Liver (tissue), 9 donors: ENCODE data around the gene PLCD1. TPM values are rescaled to one million over a fixed set of nuclear protein-coding genes. Genes with fewer than 3 reads are reported as not detected.

Source experiments
- DNase-seq: peaks from one replicate; pipeline ENCODE4 v3.0.0-alpha.2; 2017; ENCODE audit warnings: low spot score
- H3K27ac ChIP-seq, 2 donors: one replicate each; pipeline ENCODE4 v1.7.0; 2013; ENCODE audit warnings: inconsistent platforms in 2 of 2, low read length in 2 of 2, control low read depth in 1 of 2, low read depth in 1 of 2, mild to moderate bottlenecking in 1 of 2
- H3K27me3 ChIP-seq, 4 donors: one replicate each; pipeline versions ENCODE4 v1.6.1 to v1.7.0; 2013; ENCODE audit warnings: low read length in 3 of 4, inconsistent platforms in 1 of 4, mild to moderate bottlenecking in 1 of 4, moderate library complexity in 1 of 4; ENCODE audit not compliant: control insufficient read depth in 4 of 4, insufficient read depth in 4 of 4
- H3K36me3 ChIP-seq, 4 donors: one replicate each; pipeline versions ENCODE4 v1.6.1 to v1.7.0; 2013; ENCODE audit warnings: low read length in 3 of 4, mild to moderate bottlenecking in 3 of 4, low read depth in 1 of 4, moderate library complexity in 1 of 4; ENCODE audit not compliant: control insufficient read depth in 4 of 4, insufficient read depth in 3 of 4
- H3K4me1 ChIP-seq, 4 donors: one replicate each; pipeline versions ENCODE4 v1.6.1 to v1.7.0; 2013; ENCODE audit warnings: low read length in 3 of 4, mild to moderate bottlenecking in 3 of 4, moderate library complexity in 1 of 4; ENCODE audit not compliant: control insufficient read depth in 4 of 4, insufficient read depth in 4 of 4
- H3K4me3 ChIP-seq, 3 donors: one replicate each; pipeline versions ENCODE4 v1.6.1 to v1.7.0; 2013; ENCODE audit warnings: low read length in 3 of 3, control low read depth in 1 of 3, low read depth in 1 of 3, mild to moderate bottlenecking in 1 of 3
- H3K9ac ChIP-seq, 2 donors: one replicate each; pipeline ENCODE4 v1.7.0; 2013; ENCODE audit warnings: low read length in 2 of 2, mild to moderate bottlenecking in 2 of 2, moderate library complexity in 2 of 2, control low read depth in 1 of 2, low read depth in 1 of 2
- H3K9me3 ChIP-seq, 4 donors: one replicate each; pipeline versions ENCODE4 v1.6.1 to v1.7.0; 2013; ENCODE audit warnings: low read length in 3 of 4; ENCODE audit not compliant: control insufficient read depth in 4 of 4
- EGR1 ChIP-seq, 2 donors: IDR thresholded peaks; 2 replicates each; pipeline ENCODE4 v1.6.1; 2016 to 2018; ENCODE audit warnings: antibody characterized with exemption in 2 of 2, low read depth in 2 of 2
- FOXA1 ChIP-seq: IDR thresholded peaks from 2 replicates; pipeline ENCODE4 v1.6.1; 2016; ENCODE audit warnings: antibody characterized with exemption
- FOXA2 ChIP-seq: IDR thresholded peaks from 2 replicates; pipeline ENCODE4 v1.6.1; 2016; ENCODE audit warnings: antibody characterized with exemption
- GABPA ChIP-seq, 2 donors: IDR thresholded peaks in 1 of 2; conservative IDR thresholded peaks in 1 of 2; 2 replicates each; pipeline ENCODE4 v1.6.1; 2016; ENCODE audit warnings: antibody characterized with exemption in 2 of 2, mild to moderate bottlenecking in 1 of 2, moderate library complexity in 1 of 2
- HNF4A ChIP-seq, 2 donors: conservative IDR thresholded peaks; 2 replicates each; pipeline ENCODE4 v1.6.1; 2016; ENCODE audit warnings: antibody characterized with exemption in 2 of 2, mild to moderate bottlenecking in 2 of 2
- HNF4G ChIP-seq: IDR thresholded peaks from 2 replicates; pipeline ENCODE4 v1.6.1; 2016; ENCODE audit warnings: antibody characterized with exemption
- JUND ChIP-seq, 2 donors: IDR thresholded peaks; 2 replicates each; pipeline ENCODE4 v1.6.1; 2016; ENCODE audit warnings: antibody characterized with exemption in 2 of 2
- NR2F2 ChIP-seq: IDR thresholded peaks from 2 replicates; pipeline ENCODE4 v1.6.1; 2016; ENCODE audit warnings: antibody characterized with exemption
- RAD21 ChIP-seq, 2 donors: IDR thresholded peaks; 2 replicates each; pipeline ENCODE4 v1.6.1; 2016; ENCODE audit warnings: antibody characterized with exemption in 2 of 2, mild to moderate bottlenecking in 2 of 2
- RXRA ChIP-seq, 2 donors: IDR thresholded peaks; 2 replicates each; pipeline ENCODE4 v1.6.1; 2017 to 2018; ENCODE audit warnings: antibody characterized with exemption in 2 of 2, mild to moderate bottlenecking in 1 of 2
- SP1 ChIP-seq: IDR thresholded peaks from 2 replicates; pipeline ENCODE4 v1.6.1; 2018; ENCODE audit warnings: antibody characterized with exemption, mild to moderate bottlenecking
- TAF1 ChIP-seq: conservative IDR thresholded peaks from 2 replicates; pipeline ENCODE4 v1.6.1; 2016; ENCODE audit warnings: antibody characterized with exemption, mild to moderate bottlenecking
- YY1 ChIP-seq: IDR thresholded peaks from 2 replicates; pipeline ENCODE4 v1.6.1; 2016; ENCODE audit warnings: antibody characterized with exemption, mild to moderate bottlenecking
- WGBS: extraction: QIAGEN DNeasy Blood & Tissue Kit; methylation state at CpG from one replicate; pipeline ENCODE4 v1.1.7; 2013; 5-methylcytosine and 5-hydroxymethylcytosine counted together
- polyA plus RNA-seq, 2 donors: library from polyadenylated mRNA; stranded (reverse) in 1 of 2; unstranded in 1 of 2; fragments of 200-250 nt in 1 of 2; fragments of >200 nt in 1 of 2; fragmentation: Nextera tagmentation in 1 of 2; extraction: Ambion mirVana in 1 of 2; gene quantifications; one replicate each; pipeline versions ENCODE4 v1.2.1 to v1.2.3, GENCODE V29; 2013 to 2015
- total RNA-seq, 2 donors: library from RNA; depleted of rRNA; stranded (reverse); fragments of >200 nt; gene quantifications; one replicate each; pipeline ENCODE4 v1.2.3, GENCODE V29; 2014
- TF ChIP-seq, protein P1 (sequence below): fragments of 150-350 bp; IDR thresholded peaks from 2 replicates; pipeline ENCODE4 v1.5.1; 2017; ENCODE audit warnings: improper control_type of control experiment, low read depth, low read length; ENCODE audit not compliant: missing input control
- TF ChIP-seq, protein P2 (sequence below): IDR thresholded peaks from 2 replicates; pipeline ENCODE4 v1.6.1; 2016; ENCODE audit warnings: antibody characterized with exemption, mild to moderate bottlenecking
- TF ChIP-seq, protein P3 (sequence below): IDR thresholded peaks from 2 replicates; pipeline ENCODE4 v1.6.1; 2016; ENCODE audit warnings: antibody characterized with exemption
- TF ChIP-seq, protein P4 (sequence below): IDR thresholded peaks from 2 replicates; pipeline ENCODE4 v1.6.1; 2016; ENCODE audit warnings: antibody characterized with exemption
- TF ChIP-seq, protein P5 (sequence below): IDR thresholded peaks from 2 replicates; pipeline ENCODE4 v1.6.1; 2016; ENCODE audit warnings: antibody characterized with exemption
- donor health status: healthy.
- donor health status: healthy.
- donor health status: healthy.
- donor health status: healthy.
- donor health status: healthy.

Gene PLCD1
- total and polyA plus RNA-seq, 4 donors = 6.7 to 10.5 (median 9.1) TPM

DNA sequence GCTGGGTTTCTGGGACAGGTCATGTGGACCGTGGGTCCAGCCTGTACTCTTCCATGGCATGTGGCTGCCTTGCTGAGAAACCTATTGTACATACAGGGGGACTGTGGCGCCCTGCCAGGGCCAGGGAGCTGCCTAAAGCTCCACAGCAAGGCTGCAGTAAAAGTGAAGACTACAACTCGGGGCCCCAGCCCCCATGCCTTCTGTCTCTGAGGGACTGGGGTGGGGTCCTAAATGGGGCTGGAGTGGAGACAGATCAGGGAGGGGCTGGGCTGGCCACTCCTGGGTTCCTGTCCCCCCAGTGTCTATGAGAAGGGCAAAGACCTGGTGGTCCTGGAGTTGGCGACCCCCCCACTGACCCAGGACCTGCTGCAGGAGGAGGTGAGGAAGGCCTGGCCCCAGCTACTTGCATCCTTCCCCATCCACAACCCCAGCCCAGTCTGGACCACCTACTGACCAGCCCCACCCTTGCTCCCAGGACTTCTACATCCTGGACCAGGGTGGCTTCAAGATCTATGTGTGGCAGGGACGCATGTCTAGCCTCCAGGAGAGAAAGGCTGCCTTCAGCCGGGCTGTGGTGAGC is 31.6 kb downstream of the PLCD1 start:
- no peak overlapping the region for H3K9ac ChIP-seq
- no peak overlapping the region for H3K4me3 ChIP-seq
- WGBS = 84% methylated on average over 6 of the region's 6 CpGs
- no peaks in the 10 kb centered on the region for H3K9me3 ChIP-seq
- no peak for TF ChIP-seq HNF4A (conservative IDR thresholded peaks at IDR 0.05)
- TF ChIP-seq YY1 = no peak
- TF ChIP-seq EGR1 (IDR thresholded peaks at IDR 0.05; ENCODE audit: low read depth in 2 of 2) = no peak
- TF ChIP-seq, protein P1, sequence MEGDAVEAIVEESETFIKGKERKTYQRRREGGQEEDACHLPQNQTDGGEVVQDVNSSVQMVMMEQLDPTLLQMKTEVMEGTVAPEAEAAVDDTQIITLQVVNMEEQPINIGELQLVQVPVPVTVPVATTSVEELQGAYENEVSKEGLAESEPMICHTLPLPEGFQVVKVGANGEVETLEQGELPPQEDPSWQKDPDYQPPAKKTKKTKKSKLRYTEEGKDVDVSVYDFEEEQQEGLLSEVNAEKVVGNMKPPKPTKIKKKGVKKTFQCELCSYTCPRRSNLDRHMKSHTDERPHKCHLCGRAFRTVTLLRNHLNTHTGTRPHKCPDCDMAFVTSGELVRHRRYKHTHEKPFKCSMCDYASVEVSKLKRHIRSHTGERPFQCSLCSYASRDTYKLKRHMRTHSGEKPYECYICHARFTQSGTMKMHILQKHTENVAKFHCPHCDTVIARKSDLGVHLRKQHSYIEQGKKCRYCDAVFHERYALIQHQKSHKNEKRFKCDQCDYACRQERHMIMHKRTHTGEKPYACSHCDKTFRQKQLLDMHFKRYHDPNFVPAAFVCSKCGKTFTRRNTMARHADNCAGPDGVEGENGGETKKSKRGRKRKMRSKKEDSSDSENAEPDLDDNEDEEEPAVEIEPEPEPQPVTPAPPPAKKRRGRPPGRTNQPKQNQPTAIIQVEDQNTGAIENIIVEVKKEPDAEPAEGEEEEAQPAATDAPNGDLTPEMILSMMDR = no peak
- no peak for TF ChIP-seq FOXA2
- TF ChIP-seq FOXA1 = no peak
- TF ChIP-seq, protein P2, sequence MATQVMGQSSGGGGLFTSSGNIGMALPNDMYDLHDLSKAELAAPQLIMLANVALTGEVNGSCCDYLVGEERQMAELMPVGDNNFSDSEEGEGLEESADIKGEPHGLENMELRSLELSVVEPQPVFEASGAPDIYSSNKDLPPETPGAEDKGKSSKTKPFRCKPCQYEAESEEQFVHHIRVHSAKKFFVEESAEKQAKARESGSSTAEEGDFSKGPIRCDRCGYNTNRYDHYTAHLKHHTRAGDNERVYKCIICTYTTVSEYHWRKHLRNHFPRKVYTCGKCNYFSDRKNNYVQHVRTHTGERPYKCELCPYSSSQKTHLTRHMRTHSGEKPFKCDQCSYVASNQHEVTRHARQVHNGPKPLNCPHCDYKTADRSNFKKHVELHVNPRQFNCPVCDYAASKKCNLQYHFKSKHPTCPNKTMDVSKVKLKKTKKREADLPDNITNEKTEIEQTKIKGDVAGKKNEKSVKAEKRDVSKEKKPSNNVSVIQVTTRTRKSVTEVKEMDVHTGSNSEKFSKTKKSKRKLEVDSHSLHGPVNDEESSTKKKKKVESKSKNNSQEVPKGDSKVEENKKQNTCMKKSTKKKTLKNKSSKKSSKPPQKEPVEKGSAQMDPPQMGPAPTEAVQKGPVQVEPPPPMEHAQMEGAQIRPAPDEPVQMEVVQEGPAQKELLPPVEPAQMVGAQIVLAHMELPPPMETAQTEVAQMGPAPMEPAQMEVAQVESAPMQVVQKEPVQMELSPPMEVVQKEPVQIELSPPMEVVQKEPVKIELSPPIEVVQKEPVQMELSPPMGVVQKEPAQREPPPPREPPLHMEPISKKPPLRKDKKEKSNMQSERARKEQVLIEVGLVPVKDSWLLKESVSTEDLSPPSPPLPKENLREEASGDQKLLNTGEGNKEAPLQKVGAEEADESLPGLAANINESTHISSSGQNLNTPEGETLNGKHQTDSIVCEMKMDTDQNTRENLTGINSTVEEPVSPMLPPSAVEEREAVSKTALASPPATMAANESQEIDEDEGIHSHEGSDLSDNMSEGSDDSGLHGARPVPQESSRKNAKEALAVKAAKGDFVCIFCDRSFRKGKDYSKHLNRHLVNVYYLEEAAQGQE = no peak
- TF ChIP-seq TAF1 = no peak
- TF ChIP-seq, protein P3, sequence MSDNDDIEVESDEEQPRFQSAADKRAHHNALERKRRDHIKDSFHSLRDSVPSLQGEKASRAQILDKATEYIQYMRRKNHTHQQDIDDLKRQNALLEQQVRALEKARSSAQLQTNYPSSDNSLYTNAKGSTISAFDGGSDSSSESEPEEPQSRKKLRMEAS = no peak
- TF ChIP-seq SP1 = no peak
- TF ChIP-seq RXRA (IDR thresholded peaks at IDR 0.05) = no peak
- no peak for TF ChIP-seq NR2F2
- TF ChIP-seq, protein P4, sequence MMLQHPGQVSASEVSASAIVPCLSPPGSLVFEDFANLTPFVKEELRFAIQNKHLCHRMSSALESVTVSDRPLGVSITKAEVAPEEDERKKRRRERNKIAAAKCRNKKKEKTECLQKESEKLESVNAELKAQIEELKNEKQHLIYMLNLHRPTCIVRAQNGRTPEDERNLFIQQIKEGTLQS = no peak
- TF ChIP-seq JUND (IDR thresholded peaks at IDR 0.05) = no peak
- TF ChIP-seq, protein P5, sequence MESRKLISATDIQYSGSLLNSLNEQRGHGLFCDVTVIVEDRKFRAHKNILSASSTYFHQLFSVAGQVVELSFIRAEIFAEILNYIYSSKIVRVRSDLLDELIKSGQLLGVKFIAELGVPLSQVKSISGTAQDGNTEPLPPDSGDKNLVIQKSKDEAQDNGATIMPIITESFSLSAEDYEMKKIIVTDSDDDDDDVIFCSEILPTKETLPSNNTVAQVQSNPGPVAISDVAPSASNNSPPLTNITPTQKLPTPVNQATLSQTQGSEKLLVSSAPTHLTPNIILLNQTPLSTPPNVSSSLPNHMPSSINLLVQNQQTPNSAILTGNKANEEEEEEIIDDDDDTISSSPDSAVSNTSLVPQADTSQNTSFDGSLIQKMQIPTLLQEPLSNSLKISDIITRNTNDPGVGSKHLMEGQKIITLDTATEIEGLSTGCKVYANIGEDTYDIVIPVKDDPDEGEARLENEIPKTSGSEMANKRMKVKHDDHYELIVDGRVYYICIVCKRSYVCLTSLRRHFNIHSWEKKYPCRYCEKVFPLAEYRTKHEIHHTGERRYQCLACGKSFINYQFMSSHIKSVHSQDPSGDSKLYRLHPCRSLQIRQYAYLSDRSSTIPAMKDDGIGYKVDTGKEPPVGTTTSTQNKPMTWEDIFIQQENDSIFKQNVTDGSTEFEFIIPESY = no peak
- TF ChIP-seq GABPA (IDR thresholded peaks at IDR 0.05 in 1 of 2, conservative IDR thresholded peaks at IDR 0.05 in 1 of 2) = no peak
- no peak for TF ChIP-seq HNF4G
- no peak for TF ChIP-seq RAD21 (IDR thresholded peaks at IDR 0.05)
- H3K4me1 ChIP-seq = peaks cover 0 to 18% (median 8%) of the 10 kb centered on the region in 4 donors
- H3K27ac ChIP-seq = peak overlapping the region; percentile 68 to 81
- H3K36me3 ChIP-seq = no peaks in the 10 kb centered on the region
- no peaks in the 10 kb centered on the region for H3K27me3 ChIP-seq
- no peak for DNase-seq
